Uterus (tissue), 4 donors: ENCODE measurements around the gene WDR17. TPM values are rescaled to one million over a fixed set of nuclear protein-coding genes. Genes with fewer than 3 reads are reported as not detected.

Source experiments
- DNase-seq, 2 donors: peaks; one replicate each; pipeline ENCODE4 v3.0.0-alpha.2; 2019 to 2020
- H3K27ac ChIP-seq, 2 donors: fragments of 200-600 bp; sonication (generic); 1 replicate in 1 of 2; 2 replicates in 1 of 2; pipeline ENCODE4 v1.5.1; 2016 to 2018
- H3K27me3 ChIP-seq, 2 donors: fragments of 200-600 bp; sonication (generic); one replicate each; pipeline ENCODE4 v1.5.1; 2018 to 2019; ENCODE audit warnings: control low read depth in 1 of 2
- H3K36me3 ChIP-seq, 2 donors: fragments of 200-600 bp; sonication (generic); one replicate each; pipeline ENCODE4 v1.5.1; 2019; ENCODE audit warnings: control low read depth in 1 of 2
- H3K4me1 ChIP-seq, 2 donors: fragments of 200-600 bp; sonication (generic); one replicate each; pipeline ENCODE4 v1.5.1; 2018 to 2019; ENCODE audit warnings: control low read depth in 1 of 2
- H3K4me3 ChIP-seq, 2 donors: fragments of 200-600 bp; sonication (generic); 1 replicate in 1 of 2; 2 replicates in 1 of 2; pipeline ENCODE4 v1.5.1; 2018 to 2019; ENCODE audit warnings: mild to moderate bottlenecking in 1 of 2
- H3K9me3 ChIP-seq, 2 donors: fragments of 200-600 bp; sonication (generic); one replicate each; pipeline ENCODE4 v1.5.1; 2019; ENCODE audit warnings: control low read depth in 1 of 2
- POLR2A ChIP-seq, 2 donors: fragments of 450-650 bp; IDR thresholded peaks; one replicate each; pipeline ENCODE4 v1.6.1; 2016; ENCODE audit warnings: antibody characterized with exemption in 2 of 2, mild to moderate bottlenecking in 1 of 2, moderate library complexity in 1 of 2
- intact Hi-C: fragments of 100-400 bp; cut with DNase I; formaldehyde crosslinking; loops from one replicate; pipeline ENCODE4 v1.15.1; 2023; ENCODE audit warnings: low total_unique reads
- small RNA-seq: library from RNA; depleted of rRNA; stranded (forward); fragments of <200 nt; gene quantifications from one replicate; pipeline ENCODE3, GENCODE V24; 2016
- total RNA-seq, 4 donors: library from RNA; depleted of rRNA in 3 of 4; stranded (reverse); fragments of >200 nt in 3 of 4; gene quantifications; one replicate each; pipeline versions ENCODE4 v1.1.0 to v1.2.4, GENCODE V29; 2014 to 2023
- TF ChIP-seq, protein P1 (sequence below), 4 experiments: fragments of 200-600 bp in 2 of 4; fragments of 450-650 bp in 2 of 4; sonication (generic) in 2 of 4; IDR thresholded peaks; one replicate each; pipeline ENCODE4 v1.5.1; 2016 to 2019; ENCODE audit warnings: antibody characterized with exemption in 4 of 4, mild to moderate bottlenecking in 2 of 4, moderate library complexity in 1 of 4
- donor health status: DM: yes; HTN: yes; CAD: no.

The WDR17 gene
- total RNA-seq, 4 donors from 2014 or later, result 0.51 to 7.2 (median 4.5) TPM

DNA sequence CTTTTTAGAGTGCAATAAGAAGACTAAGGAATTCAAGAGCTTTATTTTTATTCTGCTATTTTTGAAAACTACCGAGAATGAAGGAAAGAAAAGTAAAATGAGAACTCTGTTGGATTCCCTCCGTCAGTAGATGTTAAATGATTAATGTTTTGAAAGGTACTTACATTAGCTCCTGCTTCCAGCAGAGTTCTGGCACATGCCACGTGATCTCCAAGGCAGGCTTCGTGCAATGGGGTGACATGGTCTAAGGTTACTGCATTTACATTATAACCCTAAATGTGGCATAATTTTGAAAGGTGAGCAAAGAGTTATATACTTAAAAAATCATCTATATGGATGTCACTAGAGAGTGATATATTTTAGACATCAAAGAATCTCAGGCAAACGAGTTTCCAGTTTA is 156.5 kb downstream of the WDR17 start:
- H3K4me3 ChIP-seq, result no peak overlapping the region
- H3K27me3 ChIP-seq, result no peaks in the 10 kb centered on the region
- H3K27ac ChIP-seq, result no peak overlapping the region
- TF ChIP-seq, protein P1, sequence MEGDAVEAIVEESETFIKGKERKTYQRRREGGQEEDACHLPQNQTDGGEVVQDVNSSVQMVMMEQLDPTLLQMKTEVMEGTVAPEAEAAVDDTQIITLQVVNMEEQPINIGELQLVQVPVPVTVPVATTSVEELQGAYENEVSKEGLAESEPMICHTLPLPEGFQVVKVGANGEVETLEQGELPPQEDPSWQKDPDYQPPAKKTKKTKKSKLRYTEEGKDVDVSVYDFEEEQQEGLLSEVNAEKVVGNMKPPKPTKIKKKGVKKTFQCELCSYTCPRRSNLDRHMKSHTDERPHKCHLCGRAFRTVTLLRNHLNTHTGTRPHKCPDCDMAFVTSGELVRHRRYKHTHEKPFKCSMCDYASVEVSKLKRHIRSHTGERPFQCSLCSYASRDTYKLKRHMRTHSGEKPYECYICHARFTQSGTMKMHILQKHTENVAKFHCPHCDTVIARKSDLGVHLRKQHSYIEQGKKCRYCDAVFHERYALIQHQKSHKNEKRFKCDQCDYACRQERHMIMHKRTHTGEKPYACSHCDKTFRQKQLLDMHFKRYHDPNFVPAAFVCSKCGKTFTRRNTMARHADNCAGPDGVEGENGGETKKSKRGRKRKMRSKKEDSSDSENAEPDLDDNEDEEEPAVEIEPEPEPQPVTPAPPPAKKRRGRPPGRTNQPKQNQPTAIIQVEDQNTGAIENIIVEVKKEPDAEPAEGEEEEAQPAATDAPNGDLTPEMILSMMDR (IDR thresholded peaks at IDR 0.05), result no peak
- TF ChIP-seq POLR2A (IDR thresholded peaks at IDR 0.05), result no peak
- no peak for DNase-seq
- H3K36me3 ChIP-seq, result no peaks in the 10 kb centered on the region
- H3K9me3 ChIP-seq, result no peaks in the 10 kb centered on the region
- intact Hi-C loops, result no loop called here
- H3K4me1 ChIP-seq, result no peaks in the 10 kb centered on the region

DNA sequence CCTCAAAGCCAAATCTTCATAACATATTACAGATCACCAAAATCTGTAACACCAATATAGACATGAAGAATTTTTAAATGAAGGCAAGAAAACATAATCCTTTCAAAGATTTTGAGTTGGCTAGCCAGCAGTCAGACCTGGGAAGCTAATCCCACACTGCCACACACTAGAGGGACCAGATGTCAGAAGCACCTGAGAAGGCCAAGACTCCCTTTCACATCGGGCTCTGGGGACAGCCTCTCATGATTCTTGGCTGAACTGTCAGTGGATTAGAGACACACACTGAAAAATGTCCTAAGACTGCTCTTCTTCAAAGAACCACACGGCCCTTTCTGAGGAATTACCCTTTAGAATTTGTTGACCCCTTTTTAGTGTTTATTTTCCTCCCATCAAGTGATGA is 157.9 kb downstream of the WDR17 start:
- Histone ChIP-seq H3K27ac (no peak overlapping the region), H3K9me3 (no peaks in the 10 kb centered on the region), H3K27me3 (no peaks in the 10 kb centered on the region), H3K4me1 (no peaks in the 10 kb centered on the region), H3K4me3 (no peak overlapping the region), H3K36me3 (no peaks in the 10 kb centered on the region)
- no peak for DNase-seq
- TF ChIP-seq, protein P1 (IDR thresholded peaks at IDR 0.05), result no peak
- no peak for TF ChIP-seq POLR2A (IDR thresholded peaks at IDR 0.05)
- intact Hi-C loops, result no loop called here

DNA sequence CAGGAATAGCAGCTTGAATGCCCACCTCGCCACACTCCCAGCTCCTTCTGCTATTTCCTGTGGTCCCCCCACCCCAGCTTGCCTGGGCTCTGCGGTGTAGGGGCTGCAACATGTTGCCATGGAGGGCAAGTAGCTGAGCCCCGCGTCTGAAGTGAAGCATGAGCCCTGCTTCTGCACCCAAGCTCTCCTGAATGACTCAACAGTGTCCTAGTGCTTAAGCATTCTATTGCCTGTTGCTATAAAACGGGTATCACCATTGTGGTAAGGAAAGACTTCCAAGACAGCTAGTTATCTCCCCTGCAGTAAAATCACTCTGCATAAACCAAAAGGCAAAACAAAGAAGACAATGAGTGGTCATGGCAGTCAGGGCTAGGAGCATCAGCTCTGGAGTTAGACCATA is 161.1 kb downstream of the WDR17 start:
- no peaks in the 10 kb centered on the region for H3K36me3 ChIP-seq
- H3K9me3 ChIP-seq, result no peaks in the 10 kb centered on the region
- H3K4me3 ChIP-seq, result no peak overlapping the region
- no peak for TF ChIP-seq POLR2A (IDR thresholded peaks at IDR 0.05)
- TF ChIP-seq, protein P1 (IDR thresholded peaks at IDR 0.05), result no peak
- intact Hi-C loops, result no loop called here
- no peak overlapping the region for H3K27ac ChIP-seq
- H3K27me3 ChIP-seq, result no peaks in the 10 kb centered on the region
- DNase-seq, result no peak
- no peaks in the 10 kb centered on the region for H3K4me1 ChIP-seq

DNA sequence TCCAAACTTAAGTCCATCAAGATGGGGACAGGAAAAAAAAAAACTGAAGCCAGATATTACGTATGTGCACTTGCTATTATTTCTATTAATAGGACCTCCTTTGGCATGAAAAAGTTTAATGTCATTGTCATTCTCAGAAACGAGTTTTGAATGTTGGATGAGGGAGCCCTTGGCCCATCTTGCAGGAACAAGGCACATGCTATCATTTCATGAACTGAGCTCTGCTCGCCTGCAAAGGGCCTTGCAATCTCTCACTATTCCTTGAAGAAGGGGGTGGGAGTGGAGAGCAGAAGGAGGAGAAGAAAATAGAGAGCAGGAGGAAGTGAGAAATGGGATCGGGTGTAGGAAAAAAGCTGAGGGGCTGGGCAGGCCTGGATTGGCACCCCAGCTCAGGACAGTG is 164.0 kb downstream of the WDR17 start:
- Histone ChIP-seq H3K27me3 (no peaks in the 10 kb centered on the region), H3K27ac (no peak overlapping the region), H3K9me3 (no peaks in the 10 kb centered on the region), H3K4me1 (no peaks in the 10 kb centered on the region), H3K4me3 (no peak overlapping the region), H3K36me3 (no peaks in the 10 kb centered on the region)
- intact Hi-C loops, result no loop called here
- TF ChIP-seq, protein P1 (IDR thresholded peaks at IDR 0.05), result no peak
- TF ChIP-seq POLR2A (IDR thresholded peaks at IDR 0.05), result no peak
- no peak for DNase-seq

Small RNA genes within 50 kb of the gene (small RNA-seq; reads per million reads assigned to genes)
- gene RF00432, result not detected

Other genes starting within 250 kb of the WDR17 start
- 1 to 10 TPM in 1 of 4 donors, under 1 TPM in 1, not detected in 2; 0.40 to 1.6 TPM for gene SPATA4, start 129.7 kb downstream of the WDR17 start, total RNA-seq
- gene ASB5, start 203.4 kb downstream of the WDR17 start, total RNA-seq, result under 1 TPM in 2 of 4 donors, not detected in 2; 0.28 to 0.37 TPM